ENCODE results near the gene KDM3B.
"Not testable (repeated sequence)": the region's sequence is repeated elsewhere in the genome, so short reads cannot be mapped to it uniquely, and the experiment has no call there.

Gene KDM3B

DNA sequence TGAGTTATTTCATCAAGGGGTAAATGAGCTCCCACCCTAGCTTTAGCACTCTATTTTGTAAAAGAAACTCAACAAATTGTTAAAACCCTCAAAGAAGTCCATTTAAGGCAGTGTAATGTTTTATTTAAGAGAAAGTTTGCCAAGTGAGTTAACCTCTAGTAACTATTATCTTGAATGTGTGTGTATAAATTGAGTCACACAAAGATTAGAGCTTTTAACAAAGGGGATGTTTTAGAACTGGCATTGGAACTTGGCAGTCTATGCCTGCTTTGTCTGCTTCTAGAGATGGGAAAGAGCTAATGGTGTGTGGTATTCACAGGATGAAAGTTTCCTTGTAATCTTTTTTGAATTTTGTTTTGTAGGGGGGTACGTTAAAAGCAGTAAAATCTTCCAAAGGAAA, 33.2 kb downstream of the KDM3B start:
- no peak overlapping the region for H3K27ac ChIP-seq
- H4K20me1 ChIP-seq (ENCODE audit: insufficient read depth), result no peaks in the 10 kb centered on the region; the same call in 1 of the 2 replicates
- H2AFZ ChIP-seq (ENCODE audit: low read depth), result no peak overlapping the region
- TF ChIP-seq, protein P1, sequence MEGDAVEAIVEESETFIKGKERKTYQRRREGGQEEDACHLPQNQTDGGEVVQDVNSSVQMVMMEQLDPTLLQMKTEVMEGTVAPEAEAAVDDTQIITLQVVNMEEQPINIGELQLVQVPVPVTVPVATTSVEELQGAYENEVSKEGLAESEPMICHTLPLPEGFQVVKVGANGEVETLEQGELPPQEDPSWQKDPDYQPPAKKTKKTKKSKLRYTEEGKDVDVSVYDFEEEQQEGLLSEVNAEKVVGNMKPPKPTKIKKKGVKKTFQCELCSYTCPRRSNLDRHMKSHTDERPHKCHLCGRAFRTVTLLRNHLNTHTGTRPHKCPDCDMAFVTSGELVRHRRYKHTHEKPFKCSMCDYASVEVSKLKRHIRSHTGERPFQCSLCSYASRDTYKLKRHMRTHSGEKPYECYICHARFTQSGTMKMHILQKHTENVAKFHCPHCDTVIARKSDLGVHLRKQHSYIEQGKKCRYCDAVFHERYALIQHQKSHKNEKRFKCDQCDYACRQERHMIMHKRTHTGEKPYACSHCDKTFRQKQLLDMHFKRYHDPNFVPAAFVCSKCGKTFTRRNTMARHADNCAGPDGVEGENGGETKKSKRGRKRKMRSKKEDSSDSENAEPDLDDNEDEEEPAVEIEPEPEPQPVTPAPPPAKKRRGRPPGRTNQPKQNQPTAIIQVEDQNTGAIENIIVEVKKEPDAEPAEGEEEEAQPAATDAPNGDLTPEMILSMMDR (conservative IDR thresholded peaks at IDR 0.05; ENCODE audit: low read depth, low read length), result no peak
- no peak overlapping the region for H3K9ac ChIP-seq
- no peak overlapping the region for H3K4me2 ChIP-seq
- H3K79me2 ChIP-seq (ENCODE audit: insufficient read depth, low read depth), result no peaks in the 10 kb centered on the region
- no peak overlapping the region for H3K4me3 ChIP-seq (IDR thresholded peaks at IDR 0.05; ENCODE audit: insufficient read depth, low read depth, low read length)
- no peaks in the 10 kb centered on the region for H3K4me1 ChIP-seq (ENCODE audit: low read depth, poor library complexity, severe bottlenecking)
- no peaks in the 10 kb centered on the region for H3K27me3 ChIP-seq (ENCODE audit: insufficient read depth, low read depth)
- H3K36me3 ChIP-seq (ENCODE audit: insufficient read depth), result no peaks in the 10 kb centered on the region

DNA sequence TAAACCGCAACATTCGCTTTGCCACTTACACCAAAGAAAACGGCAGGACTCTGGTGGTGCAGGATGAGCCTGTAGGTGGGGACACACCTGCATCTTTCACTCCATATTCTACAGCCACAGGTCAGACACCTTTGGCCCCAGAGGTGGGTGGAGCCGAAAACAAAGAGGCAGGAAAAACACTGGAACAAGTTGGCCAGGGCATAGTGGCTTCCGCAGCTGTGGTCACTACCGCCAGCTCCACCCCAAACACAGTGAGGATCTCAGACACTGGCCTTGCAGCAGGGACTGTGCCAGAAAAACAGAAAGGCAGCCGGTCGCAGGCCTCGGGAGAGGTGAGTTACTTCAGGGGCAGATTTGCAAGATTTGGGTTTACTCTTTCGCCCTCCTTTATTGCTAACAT, 33.8 kb downstream of the KDM3B start:
- Histone ChIP-seq H2AFZ (ENCODE audit: low read depth) (no peak overlapping the region), H3K27ac (no peak overlapping the region), H3K9ac (no peak overlapping the region), H3K4me2 (no peak overlapping the region), H3K79me2 (ENCODE audit: insufficient read depth, low read depth) (no peaks in the 10 kb centered on the region), H4K20me1 (ENCODE audit: insufficient read depth) (no peaks in the 10 kb centered on the region; the same call in 1 of the 2 replicates), H3K27me3 (ENCODE audit: insufficient read depth, low read depth) (no peaks in the 10 kb centered on the region), H3K4me3 (IDR thresholded peaks at IDR 0.05; ENCODE audit: insufficient read depth, low read depth, low read length) (no peak overlapping the region), H3K36me3 (ENCODE audit: insufficient read depth) (no peaks in the 10 kb centered on the region), H3K4me1 (ENCODE audit: low read depth, poor library complexity, severe bottlenecking) (no peaks in the 10 kb centered on the region)
- TF ChIP-seq, protein P1 (conservative IDR thresholded peaks at IDR 0.05; ENCODE audit: low read depth, low read length), result no peak

DNA sequence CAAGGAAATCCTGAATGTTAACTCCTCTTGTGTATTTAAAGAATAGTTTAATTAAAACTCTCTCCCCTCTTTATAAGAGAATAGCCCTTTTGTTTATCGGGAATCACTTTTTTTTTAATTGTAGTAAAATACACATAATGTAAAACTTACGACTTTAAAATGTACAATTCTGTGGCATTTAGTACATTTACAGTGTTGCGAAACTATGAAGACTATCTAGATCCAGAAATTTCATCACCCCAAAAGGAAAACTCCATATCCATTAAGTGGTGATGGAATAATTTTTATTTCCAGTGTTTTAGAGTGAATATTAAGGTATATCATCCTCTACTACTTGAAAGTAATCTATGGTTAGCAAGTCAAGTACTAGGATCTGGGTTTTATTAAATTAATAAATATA, 36.8 kb downstream of the KDM3B start:
- peaks cover 5% of the 10 kb centered on the region; the same call in 1 of the 2 replicates for H3K36me3 ChIP-seq (ENCODE audit: insufficient read depth)
- TF ChIP-seq, protein P1 (conservative IDR thresholded peaks at IDR 0.05; ENCODE audit: low read depth, low read length), result no peak
- no peaks in the 10 kb centered on the region for H3K79me2 ChIP-seq (ENCODE audit: insufficient read depth, low read depth)
- no peak overlapping the region for H3K4me2 ChIP-seq
- H3K27me3 ChIP-seq (ENCODE audit: insufficient read depth, low read depth), result no peaks in the 10 kb centered on the region
- no peak overlapping the region for H2AFZ ChIP-seq (ENCODE audit: low read depth)
- H3K9ac ChIP-seq, result no peak overlapping the region
- H4K20me1 ChIP-seq (ENCODE audit: insufficient read depth), result no peaks in the 10 kb centered on the region
- no peak overlapping the region for H3K4me3 ChIP-seq (IDR thresholded peaks at IDR 0.05; ENCODE audit: insufficient read depth, low read depth, low read length)
- H3K4me1 ChIP-seq (ENCODE audit: low read depth, poor library complexity, severe bottlenecking), result no peaks in the 10 kb centered on the region
- H3K27ac ChIP-seq, result no peak overlapping the region

DNA sequence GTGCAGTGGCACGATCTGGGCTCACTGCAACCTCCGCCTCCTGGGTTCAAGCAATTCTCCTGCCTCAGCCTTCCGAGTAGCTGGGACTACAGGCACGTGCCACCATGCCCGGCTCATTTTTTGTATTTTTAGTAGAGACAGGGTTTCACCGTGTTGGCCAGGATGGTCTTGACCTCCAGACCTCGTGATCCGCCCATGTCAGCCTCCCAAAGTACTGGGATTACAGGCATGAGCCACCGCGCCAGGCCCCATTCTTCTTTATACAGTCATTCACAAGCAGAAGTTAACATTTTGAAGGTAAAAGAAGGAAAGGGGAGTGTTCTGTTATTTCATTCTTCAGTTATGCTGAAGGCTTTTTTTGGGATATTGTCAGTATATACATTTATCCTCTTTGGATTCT, 37.4 kb downstream of the KDM3B start:
- H3K4me1 ChIP-seq (ENCODE audit: low read depth, poor library complexity, severe bottlenecking); H2AFZ ChIP-seq (ENCODE audit: low read depth); H3K36me3 ChIP-seq (ENCODE audit: insufficient read depth); H3K27ac ChIP-seq; H3K4me3 ChIP-seq (IDR thresholded peaks at IDR 0.05; ENCODE audit: insufficient read depth, low read depth, low read length); H3K9ac ChIP-seq; H3K79me2 ChIP-seq (ENCODE audit: insufficient read depth, low read depth); H4K20me1 ChIP-seq (ENCODE audit: insufficient read depth); H3K27me3 ChIP-seq (ENCODE audit: insufficient read depth, low read depth); H3K4me2 ChIP-seq: not testable (repeated sequence)

DNA sequence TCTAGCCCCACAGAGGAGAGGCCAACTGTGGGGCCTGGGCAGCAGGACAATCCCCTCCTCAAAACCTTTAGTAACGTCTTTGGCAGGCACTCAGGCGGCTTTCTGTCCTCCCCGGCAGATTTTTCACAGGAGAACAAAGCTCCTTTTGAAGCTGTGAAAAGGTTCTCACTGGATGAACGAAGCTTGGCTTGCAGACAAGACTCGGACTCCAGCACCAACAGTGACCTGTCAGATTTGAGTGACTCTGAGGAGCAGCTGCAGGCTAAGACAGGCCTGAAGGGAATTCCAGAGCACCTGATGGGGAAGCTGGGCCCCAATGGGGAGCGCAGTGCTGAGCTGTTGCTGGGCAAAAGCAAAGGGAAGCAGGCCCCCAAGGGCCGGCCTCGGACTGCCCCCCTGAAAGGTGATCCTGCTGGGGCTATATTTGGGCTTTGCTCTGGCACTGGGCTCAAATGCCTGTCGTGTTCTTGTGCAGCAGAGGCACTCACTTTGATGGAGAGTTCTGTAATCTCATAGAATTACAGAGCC, 39.4 kb downstream of the KDM3B start:
- Histone ChIP-seq H3K27ac (no peak overlapping the region), H3K36me3 (ENCODE audit: insufficient read depth) (peaks cover 5% of the 10 kb centered on the region; the same call in 1 of the 2 replicates), H4K20me1 (ENCODE audit: insufficient read depth) (no peaks in the 10 kb centered on the region), H3K27me3 (ENCODE audit: insufficient read depth, low read depth) (no peaks in the 10 kb centered on the region), H3K79me2 (ENCODE audit: insufficient read depth, low read depth) (no peaks in the 10 kb centered on the region), H2AFZ (ENCODE audit: low read depth) (no peak overlapping the region), H3K4me3 (IDR thresholded peaks at IDR 0.05; ENCODE audit: insufficient read depth, low read depth, low read length) (no peak overlapping the region), H3K4me2 (no peak overlapping the region), H3K9ac (no peak overlapping the region), H3K4me1 (ENCODE audit: low read depth, poor library complexity, severe bottlenecking) (no peaks in the 10 kb centered on the region)
- TF ChIP-seq, protein P1 (conservative IDR thresholded peaks at IDR 0.05; ENCODE audit: low read depth, low read length), result no peak

Measured in KMS-11 (cell line).